HG02678 (cell line): ENCODE data around the gene APBA2.
"Not testable (repeated sequence)": the region's sequence is repeated elsewhere in the genome, so short reads cannot be mapped to it uniquely, and the experiment has no call there.

Experiments
- ATAC-seq: cut with Tn5 transposase; IDR thresholded peaks from one replicate; pipeline ENCODE4 v1.9.1; 2021; ENCODE audit warnings: mild to moderate bottlenecking, moderate library complexity; ENCODE audit not compliant: unreplicated experiment

APBA2 gene

GRCh38 chr15:29142129-29142747, 256.5 kb downstream of the APBA2 start:
- no peak for ATAC-seq

- ATAC-seq, result no peak
Observed at GRCh38 chr15:29143293-29143692, 257.5 kb downstream of the APBA2 start.

GRCh38 chr15:29143909-29144635, 258.3 kb downstream of the APBA2 start:
- peak; percentile 42 for ATAC-seq

- no peak for ATAC-seq
Observed at GRCh38 chr15:29149738-29150075, 263.9 kb downstream of the APBA2 start.

DNA sequence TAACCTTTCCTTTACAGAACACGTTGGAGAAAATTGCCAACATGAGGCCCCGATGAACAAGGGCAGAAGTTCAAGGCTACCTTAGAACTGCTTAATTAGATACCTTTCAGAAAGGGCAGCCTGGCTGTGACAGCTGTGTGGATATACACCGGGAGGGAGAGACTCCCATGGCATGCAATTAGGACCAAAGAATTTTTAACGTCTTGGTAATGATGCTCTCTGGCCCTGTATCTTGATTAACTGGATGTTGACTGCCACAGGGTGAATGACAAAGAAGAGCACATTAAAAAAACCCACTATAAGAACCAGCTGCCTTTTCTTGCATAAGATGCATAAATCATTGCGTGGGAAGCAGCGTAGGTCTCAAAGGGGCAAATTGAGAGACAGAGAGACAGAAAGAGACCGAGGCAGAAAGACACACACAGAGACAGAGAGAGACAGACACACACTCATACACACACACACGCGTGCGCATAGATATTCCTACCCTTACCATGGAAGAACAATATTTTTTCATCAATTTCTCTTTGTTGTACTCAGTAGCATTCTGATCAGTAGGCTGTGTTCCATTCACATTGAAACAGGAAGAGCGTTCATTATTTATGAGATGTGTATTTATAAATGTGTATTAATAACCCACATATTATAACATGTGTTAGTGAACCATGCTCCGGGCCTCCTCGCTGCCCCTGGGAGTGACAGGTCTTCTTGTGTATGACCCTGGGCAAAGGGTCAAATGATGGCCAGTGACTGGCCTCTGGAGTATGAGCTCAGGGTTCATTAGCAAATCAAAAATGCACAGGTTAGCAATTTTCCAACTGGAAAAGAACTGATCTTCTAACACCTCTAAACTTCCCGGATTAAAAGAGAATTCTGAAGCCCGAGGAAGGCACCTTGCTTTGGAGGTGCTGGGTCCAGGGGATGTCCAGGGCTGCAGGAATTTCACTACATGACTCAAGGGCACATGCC, 265.0 kb downstream of the APBA2 start:
- ATAC-seq, result no peak

DNA sequence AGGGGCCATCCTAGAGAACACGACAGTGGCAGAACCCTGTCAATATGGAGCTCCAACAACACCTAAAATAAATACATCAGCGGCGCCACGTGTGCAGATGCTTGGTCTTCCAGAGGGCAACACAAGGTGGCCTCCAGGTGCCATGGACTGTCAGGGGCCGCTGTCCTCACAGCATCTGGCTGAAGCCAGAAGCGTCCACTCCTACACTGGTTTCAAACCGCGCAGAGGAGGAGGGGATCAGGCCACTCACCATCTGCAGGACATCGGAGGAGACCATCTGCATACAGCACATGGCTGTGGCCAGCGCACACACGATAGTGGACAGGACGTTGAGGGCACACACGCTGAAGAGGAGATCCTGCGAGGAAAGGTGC, 265.7 kb downstream of the APBA2 start:
- no peak for ATAC-seq

GRCh38 chr15:29156521-29156920, 270.7 kb downstream of the APBA2 start:
- ATAC-seq, result no peak

- ATAC-seq, result no peak
Observed at GRCh38 chr15:29159771-29160455, 274.1 kb downstream of the APBA2 start.

DNA sequence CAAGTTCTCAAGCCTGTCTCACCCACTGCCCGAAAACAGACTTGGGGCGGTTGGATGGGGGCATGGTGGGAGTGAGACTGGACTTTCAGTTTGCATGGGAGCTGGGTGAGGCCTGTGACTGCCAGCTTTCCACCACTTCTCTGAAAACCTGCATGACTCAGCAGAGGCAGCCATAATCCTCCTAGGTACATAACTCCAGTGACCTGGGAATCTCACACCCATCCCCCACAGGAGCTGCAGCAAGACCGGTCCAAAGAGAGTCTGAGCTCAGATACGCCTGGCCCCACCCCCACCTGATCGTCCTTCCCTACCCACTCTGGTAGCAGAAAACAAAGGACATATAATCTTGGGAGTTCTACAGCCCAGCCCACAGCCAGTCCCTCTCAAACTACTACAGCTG, 276.6 kb downstream of the APBA2 start:
- ATAC-seq, result no peak

- not testable (repeated sequence) for ATAC-seq
Observed at GRCh38 chr15:29167122-29167521, 281.3 kb downstream of the APBA2 start.
